PC-3 (cell line): ENCODE data around the gene TRIM34. TPM values are rescaled to one million over a fixed set of nuclear protein-coding genes. Genes with fewer than 3 reads are reported as not detected.

ENCODE experiments used
- ATAC-seq: fragments of 200-7000 bp; cut with Tn5 transposase; 2 replicates; pipeline ENCODE4 v1.9.1; 2020; ENCODE audit warnings: mild to moderate bottlenecking, moderate library complexity
- Bru-seq: library from RNA; stranded (reverse); fragments of 400-500 nt; gene quantifications from one replicate; lab custom pipeline; 2021; lab: Mats Ljungman, UMichigan
- BruChase-seq, 2 experiments: library from RNA; stranded (reverse); fragments of 400-500 nt; gene quantifications; one replicate each; lab custom pipeline; 2021; lab: Mats Ljungman, UMichigan
- BruUV-seq: library from RNA; stranded (reverse); fragments of 400-500 nt; replicated peaks from 2 replicates; lab custom pipeline; 2021; lab: Mats Ljungman, UMichigan
- CTCF ChIA-PET: fragments of 300-600 bp; sonication (Branson Sonifier 250); formaldehyde crosslinking; loops from one replicate; lab custom pipeline; 2022; ENCODE audit warnings: antibody characterized with exemption; lab: Charles Lee
- POLR2A ChIA-PET: fragments of 300-600 bp; sonication (Branson Sonifier 250); formaldehyde crosslinking; loops from one replicate; lab custom pipeline; 2022; ENCODE audit warnings: antibody characterized with exemption; ENCODE audit not compliant: unreplicated experiment; lab: Charles Lee
- DNase-seq: peaks from one replicate; pipeline ENCODE4 v3.0.0-alpha.2; 2015
- H2AFZ ChIP-seq: fragments of 300-600 bp; sonication (generic); 2 replicates; pipeline ENCODE4 v1.6.0; 2016; ENCODE audit warnings: antibody characterized with exemption, low read length
- H3F3A ChIP-seq: fragments of 300-600 bp; sonication (generic); one replicate; pipeline ENCODE4 v1.6.0; 2017; ENCODE audit warnings: antibody characterized with exemption, low read length, control low read depth, mild to moderate bottlenecking; ENCODE audit not compliant: unreplicated experiment
- H3K27ac ChIP-seq: fragments of 300-600 bp; sonication (generic); 2 replicates; pipeline ENCODE4 v1.5.1; 2016; ENCODE audit warnings: mild to moderate bottlenecking, low read length
- H3K27me3 ChIP-seq: fragments of 300-600 bp; sonication (generic); 2 replicates; pipeline ENCODE4 v1.6.1; 2016; ENCODE audit warnings: low read length, mixed read lengths
- H3K36me3 ChIP-seq: fragments of 300-600 bp; sonication (generic); 2 replicates; pipeline ENCODE4 v1.6.1; 2016; ENCODE audit warnings: low read depth, mixed run types, low read length, mixed read lengths
- H3K4me1 ChIP-seq: fragments of 300-600 bp; sonication (generic); 2 replicates; pipeline ENCODE4 v1.5.1; 2016; ENCODE audit warnings: low read length; ENCODE audit not compliant: insufficient read depth
- H3K4me2 ChIP-seq: fragments of 300-600 bp; sonication (generic); 2 replicates; pipeline ENCODE4 v1.6.0; 2016; ENCODE audit warnings: low read length
- H3K4me3 ChIP-seq: fragments of 300-600 bp; sonication (generic); 2 replicates; pipeline ENCODE4 v1.5.1; 2016; ENCODE audit warnings: mild to moderate bottlenecking, low read length, mixed read lengths
- H3K79me2 ChIP-seq: fragments of 300-600 bp; sonication (generic); 2 replicates; pipeline ENCODE4 v1.6.1; 2017; ENCODE audit warnings: low read length, mixed read lengths
- H3K9ac ChIP-seq: fragments of 300-600 bp; sonication (generic); 2 replicates; pipeline ENCODE4 v1.6.0; 2016; ENCODE audit warnings: mild to moderate bottlenecking, low read length
- H3K9me2 ChIP-seq: fragments of 300-600 bp; sonication (generic); replicated peaks from 2 replicates; pipeline ENCODE4 v1.6.1; 2016; ENCODE audit warnings: mixed run types, low read length, mixed read lengths
- H3K9me3 ChIP-seq: fragments of 300-600 bp; sonication (generic); 2 replicates; pipeline ENCODE4 v1.6.1; 2016; ENCODE audit warnings: low read length, mixed read lengths
- H4K20me1 ChIP-seq: fragments of 300-600 bp; sonication (generic); 2 replicates; pipeline ENCODE4 v1.6.1; 2016; ENCODE audit warnings: low read length, mixed read lengths
- EZH2 ChIP-seq: fragments of 300-600 bp; sonication (generic); IDR thresholded peaks from one replicate; pipeline ENCODE4 v1.6.1; 2017; ENCODE audit warnings: antibody characterized with exemption, mild to moderate bottlenecking, low read length; ENCODE audit not compliant: unreplicated experiment
- EZH2phosphoT487 ChIP-seq: fragments of 300-600 bp; sonication (generic); IDR thresholded peaks from 2 replicates; pipeline ENCODE4 v1.6.1; 2018; ENCODE audit warnings: mild to moderate bottlenecking, antibody characterized with exemption, low read length, borderline replicate concordance
- intact Hi-C: fragments of 100-400 bp; cut with micrococcal nuclease; formaldehyde crosslinking; loops from 2 replicates; pipeline ENCODE4 v1.9.0; 2023
- long read RNA-seq: library from polyadenylated mRNA; unstranded; transcript quantifications from one replicate; pipeline ENCODE4 v2.0.0, GENCODE V29; 2021; ENCODE audit not compliant: unreplicated experiment
- total RNA-seq: library from RNA; depleted of rRNA; stranded (reverse); fragments of >200 nt; gene quantifications from 2 replicates; pipeline ENCODE4 v1.2.3, GENCODE V29; 2014; rRNA removed
- TF ChIP-seq, protein P1 (sequence below): fragments of 300-600 bp; sonication (generic); conservative IDR thresholded peaks from 2 replicates; pipeline ENCODE4 v1.5.1; 2017; ENCODE audit warnings: antibody characterized with exemption, low read depth, mild to moderate bottlenecking, low read length

TRIM34 gene, protein sequence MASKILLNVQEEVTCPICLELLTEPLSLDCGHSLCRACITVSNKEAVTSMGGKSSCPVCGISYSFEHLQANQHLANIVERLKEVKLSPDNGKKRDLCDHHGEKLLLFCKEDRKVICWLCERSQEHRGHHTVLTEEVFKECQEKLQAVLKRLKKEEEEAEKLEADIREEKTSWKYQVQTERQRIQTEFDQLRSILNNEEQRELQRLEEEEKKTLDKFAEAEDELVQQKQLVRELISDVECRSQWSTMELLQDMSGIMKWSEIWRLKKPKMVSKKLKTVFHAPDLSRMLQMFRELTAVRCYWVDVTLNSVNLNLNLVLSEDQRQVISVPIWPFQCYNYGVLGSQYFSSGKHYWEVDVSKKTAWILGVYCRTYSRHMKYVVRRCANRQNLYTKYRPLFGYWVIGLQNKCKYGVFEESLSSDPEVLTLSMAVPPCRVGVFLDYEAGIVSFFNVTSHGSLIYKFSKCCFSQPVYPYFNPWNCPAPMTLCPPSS
- total RNA-seq (1.3 and 1.6 TPM in 2 replicates), Bru-seq, nascent RNA (percentile 42 among the genes with signal in this experiment), BruChase-seq, experiment 1, labeled RNA remaining after a 6-hour chase (percentile 57 among the genes with signal in this experiment), BruChase-seq, experiment 2, labeled RNA remaining after a 2-hour chase (percentile 48 among the genes with signal in this experiment)
- long read RNA-seq, partial matches to known transcripts: 1 of 11 reads
- long read RNA-seq, other reads (novel, unspliced or antisense): 6 of 11 reads

- H3K4me1 ChIP-seq: peaks cover 45% of the 10 kb centered on the region
- intact Hi-C loops: no loop called here
Measured at GRCh38 chr11:5624489-5625279, at the start of gene TRIM34. Gene TRIM34 (plus strand): TSS chr11:5625001. CDS start chr11:5632332, 7,331 bp downstream.

DNA sequence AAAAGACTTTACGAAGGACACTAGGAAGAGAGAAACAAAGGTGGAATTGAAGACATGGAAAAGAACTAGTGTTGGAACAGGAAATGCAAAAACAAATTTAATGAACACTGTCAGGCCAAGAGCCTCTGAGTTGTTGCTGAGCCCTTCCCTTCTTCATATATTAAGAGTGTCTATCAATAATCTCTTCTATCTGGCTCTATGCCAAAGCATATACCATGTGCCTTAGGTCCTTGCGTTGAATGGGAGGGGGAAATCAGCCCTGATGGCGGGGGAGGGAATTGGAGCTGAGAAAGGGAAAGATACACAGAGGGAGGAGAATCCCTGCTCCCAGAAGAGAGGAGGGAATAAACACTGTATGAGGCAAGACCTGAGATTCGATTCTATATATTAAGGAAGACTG is 49.6 kb upstream of the TRIM34 start:
- CTCF ChIA-PET: no interaction called here
- ATAC-seq: no peak
- no peaks in the 10 kb centered on the region for H4K20me1 ChIP-seq

More at GRCh38 chr11:5624489-5625279, at the start of gene TRIM34:
- no peaks in the 10 kb centered on the region for H3K79me2 ChIP-seq
- H4K20me1 ChIP-seq: no peaks in the 10 kb centered on the region
- no peak within 1 kb of the TSS for H3K27ac ChIP-seq
- ChIA-PET POLR2A (interaction anchor here (0.7 kb wide), 1 partner anchor 62 kb away, joined by 3 read pairs; no protein-coding TSS in a partner anchor), CTCF (no interaction called here)
- H3K36me3 ChIP-seq: no peaks in the 10 kb centered on the region
- H3K27me3 ChIP-seq: no peaks in the 10 kb centered on the region
- TSS peak; percentile 98 for BruUV-seq
- peak within 1 kb of the TSS; percentile 43; the same call in 1 of the 2 replicates for H3K9ac ChIP-seq
- ATAC-seq (peak; percentile 60), DNase-seq (peak; percentile 70)
- no peaks in the 10 kb centered on the region for H3K9me2 ChIP-seq
- H3K4me3 ChIP-seq: peak within 1 kb of the TSS; percentile 71
- H3K9me3 ChIP-seq: no peaks in the 10 kb centered on the region
- peak within 1 kb of the TSS; percentile 91 for H3K4me2 ChIP-seq
- peaks cover 12% of the 10 kb centered on the region for H3F3A ChIP-seq
- TF ChIP-seq EZH2phosphoT487: no peak
- TF ChIP-seq EZH2: no peak
- TF ChIP-seq, protein P1, sequence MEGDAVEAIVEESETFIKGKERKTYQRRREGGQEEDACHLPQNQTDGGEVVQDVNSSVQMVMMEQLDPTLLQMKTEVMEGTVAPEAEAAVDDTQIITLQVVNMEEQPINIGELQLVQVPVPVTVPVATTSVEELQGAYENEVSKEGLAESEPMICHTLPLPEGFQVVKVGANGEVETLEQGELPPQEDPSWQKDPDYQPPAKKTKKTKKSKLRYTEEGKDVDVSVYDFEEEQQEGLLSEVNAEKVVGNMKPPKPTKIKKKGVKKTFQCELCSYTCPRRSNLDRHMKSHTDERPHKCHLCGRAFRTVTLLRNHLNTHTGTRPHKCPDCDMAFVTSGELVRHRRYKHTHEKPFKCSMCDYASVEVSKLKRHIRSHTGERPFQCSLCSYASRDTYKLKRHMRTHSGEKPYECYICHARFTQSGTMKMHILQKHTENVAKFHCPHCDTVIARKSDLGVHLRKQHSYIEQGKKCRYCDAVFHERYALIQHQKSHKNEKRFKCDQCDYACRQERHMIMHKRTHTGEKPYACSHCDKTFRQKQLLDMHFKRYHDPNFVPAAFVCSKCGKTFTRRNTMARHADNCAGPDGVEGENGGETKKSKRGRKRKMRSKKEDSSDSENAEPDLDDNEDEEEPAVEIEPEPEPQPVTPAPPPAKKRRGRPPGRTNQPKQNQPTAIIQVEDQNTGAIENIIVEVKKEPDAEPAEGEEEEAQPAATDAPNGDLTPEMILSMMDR: no peak
- peak within 1 kb of the TSS; percentile 73 for H2AFZ ChIP-seq

More for the DNA sequence above, 49.6 kb upstream of the TRIM34 start:
- H3K79me2 ChIP-seq: no peaks in the 10 kb centered on the region
- POLR2A ChIA-PET: no interaction called here
- H3K9ac ChIP-seq: no peak overlapping the region
- no peaks in the 10 kb centered on the region for H3K36me3 ChIP-seq
- no peak for DNase-seq
- no peaks in the 10 kb centered on the region for H3K4me1 ChIP-seq
- no peaks in the 10 kb centered on the region for H3K9me3 ChIP-seq
- H3K4me3 ChIP-seq: no peak overlapping the region
- no peaks in the 10 kb centered on the region for H3K9me2 ChIP-seq
- intact Hi-C loops: no loop called here
- H3K27ac ChIP-seq: no peak overlapping the region
- peaks cover 4% of the 10 kb centered on the region for H3K27me3 ChIP-seq
- no peaks in the 10 kb centered on the region for H3F3A ChIP-seq
- TF ChIP-seq, protein P1: no peak
- TF ChIP-seq EZH2phosphoT487: no peak
- no peak for TF ChIP-seq EZH2
- no TSS peak for BruUV-seq
- H3K4me2 ChIP-seq: no peak overlapping the region
- H2AFZ ChIP-seq: no peak overlapping the region
